Breast epithelium (tissue), 4 donors: ENCODE data around the gene NFIX. TPM values are rescaled to one million over a fixed set of nuclear protein-coding genes. Genes with fewer than 3 reads are reported as not detected.
A peak's percentile ranks its signal among the peaks of the same experiment; 100 is the strongest.

Source experiments
- DNase-seq, 2 donors: peaks; one replicate each; pipeline ENCODE4 v3.0.0-alpha.2; 2019; ENCODE audit warnings: low spot score in 2 of 2
- H3K27ac ChIP-seq, 2 donors: fragments of 200-600 bp; sonication (generic) in 1 of 2; one replicate each; pipeline ENCODE4 v1.5.1; 2016 to 2019; ENCODE audit warnings: mild to moderate bottlenecking in 1 of 2
- H3K27me3 ChIP-seq, 2 donors: fragments of 200-600 bp; sonication (generic) in 1 of 2; one replicate each; pipeline versions ENCODE4 v1.5.1 to v1.6.0; 2017 to 2019; ENCODE audit warnings: control low read depth in 1 of 2, mild to moderate bottlenecking in 1 of 2
- H3K36me3 ChIP-seq: fragments of 200-600 bp; one replicate; pipeline ENCODE4 v1.5.1; 2019
- H3K4me1 ChIP-seq, 2 donors: fragments of 200-600 bp; sonication (generic); one replicate each; pipeline ENCODE4 v1.5.1; 2016 to 2019; ENCODE audit warnings: control low read depth in 1 of 2
- H3K4me3 ChIP-seq, 3 donors: fragments of 200-600 bp; sonication (generic); 1 replicate in 2 of 3; 2 replicates in 1 of 3; pipeline ENCODE4 v1.5.1; 2016 to 2019; ENCODE audit warnings: mild to moderate bottlenecking in 3 of 3, moderate library complexity in 2 of 3
- H3K9me3 ChIP-seq, 2 donors: fragments of 200-600 bp; sonication (generic) in 1 of 2; one replicate each; pipeline ENCODE4 v1.5.1; 2016 to 2019; ENCODE audit warnings: control low read depth in 1 of 2
- POLR2A ChIP-seq: fragments of 450-650 bp; IDR thresholded peaks from one replicate; pipeline ENCODE4 v1.6.1; 2016; ENCODE audit warnings: antibody characterized with exemption, mild to moderate bottlenecking, moderate library complexity
- POLR2AphosphoS5 ChIP-seq, 3 donors: sonication (generic); formaldehyde crosslinking; IDR thresholded peaks; one replicate each; pipeline ENCODE4 v1.6.1; 2017; ENCODE audit warnings: antibody characterized with exemption in 3 of 3
- intact Hi-C: fragments of 100-400 bp; cut with DNase I; formaldehyde crosslinking; loops from one replicate; pipeline ENCODE4 v1.15.1; 2023; ENCODE audit warnings: low total_unique reads
- total RNA-seq, 3 donors: library from RNA; depleted of rRNA; stranded (reverse); fragments of >200 nt; gene quantifications; one replicate each; pipeline ENCODE4 v1.1.0, GENCODE V29; 2016
- TF ChIP-seq, protein P1 (sequence below), 3 donors: fragments of 450-650 bp; IDR thresholded peaks; one replicate each; pipeline ENCODE4 v1.5.1; 2016 to 2017; ENCODE audit warnings: antibody characterized with exemption in 3 of 3, mild to moderate bottlenecking in 3 of 3, moderate library complexity in 3 of 3

NFIX gene
- total RNA-seq, 3 donors from 2014 or later, result 43.6 to 53.9 (median 52.8) TPM

DNA sequence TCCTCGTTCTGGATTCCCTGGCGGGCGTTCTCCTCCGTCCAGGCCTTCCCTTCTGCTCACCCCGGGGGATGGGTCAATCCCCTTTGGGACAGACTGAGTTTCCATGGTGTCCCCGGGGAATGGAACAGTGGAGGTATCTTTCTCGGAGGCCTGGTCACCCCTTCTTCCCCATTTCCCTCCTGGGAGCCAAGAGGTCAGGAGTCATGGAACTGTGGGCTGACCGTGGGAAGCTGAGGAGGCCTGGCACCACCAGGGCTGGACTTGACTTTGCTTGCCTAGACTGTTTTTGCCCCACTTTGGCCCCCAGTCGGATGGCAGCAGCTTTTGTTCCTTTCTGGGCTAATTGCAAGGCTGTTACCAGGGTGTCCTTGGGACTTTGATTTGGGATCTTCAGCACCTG lies 124.8 kb downstream of the NFIX start:
- H3K4me3 ChIP-seq, result peak overlapping the region in 1 of 3 donors; percentile 72
- no peak for DNase-seq
- no peak for TF ChIP-seq POLR2A
- TF ChIP-seq, protein P1, sequence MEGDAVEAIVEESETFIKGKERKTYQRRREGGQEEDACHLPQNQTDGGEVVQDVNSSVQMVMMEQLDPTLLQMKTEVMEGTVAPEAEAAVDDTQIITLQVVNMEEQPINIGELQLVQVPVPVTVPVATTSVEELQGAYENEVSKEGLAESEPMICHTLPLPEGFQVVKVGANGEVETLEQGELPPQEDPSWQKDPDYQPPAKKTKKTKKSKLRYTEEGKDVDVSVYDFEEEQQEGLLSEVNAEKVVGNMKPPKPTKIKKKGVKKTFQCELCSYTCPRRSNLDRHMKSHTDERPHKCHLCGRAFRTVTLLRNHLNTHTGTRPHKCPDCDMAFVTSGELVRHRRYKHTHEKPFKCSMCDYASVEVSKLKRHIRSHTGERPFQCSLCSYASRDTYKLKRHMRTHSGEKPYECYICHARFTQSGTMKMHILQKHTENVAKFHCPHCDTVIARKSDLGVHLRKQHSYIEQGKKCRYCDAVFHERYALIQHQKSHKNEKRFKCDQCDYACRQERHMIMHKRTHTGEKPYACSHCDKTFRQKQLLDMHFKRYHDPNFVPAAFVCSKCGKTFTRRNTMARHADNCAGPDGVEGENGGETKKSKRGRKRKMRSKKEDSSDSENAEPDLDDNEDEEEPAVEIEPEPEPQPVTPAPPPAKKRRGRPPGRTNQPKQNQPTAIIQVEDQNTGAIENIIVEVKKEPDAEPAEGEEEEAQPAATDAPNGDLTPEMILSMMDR (IDR thresholded peaks at IDR 0.05), result no peak
- TF ChIP-seq POLR2AphosphoS5 (IDR thresholded peaks at IDR 0.05), result no peak
- no peaks in the 10 kb centered on the region for H3K9me3 ChIP-seq
- H3K27ac ChIP-seq, result peak overlapping the region in 1 of 2 donors; percentile 77
- no peaks in the 10 kb centered on the region for H3K36me3 ChIP-seq
- no peaks in the 10 kb centered on the region for H3K27me3 ChIP-seq
- peaks cover 8 to 22% of the 10 kb centered on the region in 2 donors for H3K4me1 ChIP-seq
- intact Hi-C loops, result no loop called here

GRCh38 chr19:13120817-13121216 lies 125.5 kb downstream of the NFIX start:
- H3K4me1 ChIP-seq, result peaks cover 8 to 17% of the 10 kb centered on the region in 2 donors

DNA sequence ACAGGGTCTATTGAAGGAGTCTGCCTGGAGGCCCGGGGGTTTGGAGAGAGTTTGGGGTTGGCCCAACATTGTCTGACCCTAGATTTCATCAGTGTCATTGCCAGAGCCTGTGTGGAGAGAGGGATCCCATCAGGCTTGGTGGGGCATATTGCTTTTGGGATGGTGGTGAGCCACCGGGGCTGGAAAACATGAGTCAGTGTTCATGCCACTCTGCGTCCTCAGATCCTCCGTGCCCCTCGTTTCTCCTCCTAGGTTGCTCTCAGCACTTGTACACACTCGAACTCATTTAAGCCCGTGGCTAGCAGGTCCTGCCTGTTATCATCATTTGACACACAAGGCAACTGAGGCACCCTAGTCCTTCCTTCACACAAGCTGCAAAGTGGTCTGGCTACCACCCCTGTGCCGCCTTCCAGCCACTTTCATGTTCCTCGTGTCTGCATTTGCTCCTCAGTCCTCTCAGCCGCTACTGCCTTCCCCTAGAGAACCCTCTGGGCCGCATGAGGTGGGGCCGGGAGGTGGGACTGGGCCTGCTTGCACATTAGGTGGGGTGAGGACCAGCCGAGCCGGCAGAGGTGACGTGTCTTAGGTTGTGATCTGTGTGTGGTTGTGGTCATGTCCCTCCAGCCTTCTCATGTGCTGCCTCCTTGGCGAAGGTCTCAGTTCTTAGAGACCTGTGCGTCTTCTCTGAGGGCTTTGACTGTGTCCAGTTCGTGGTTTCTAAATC lies 126.4 kb downstream of the NFIX start:
- TF ChIP-seq POLR2A (no peak), POLR2AphosphoS5 (IDR thresholded peaks at IDR 0.05) (no peak)
- TF ChIP-seq, protein P1 (IDR thresholded peaks at IDR 0.05), result no peak
- intact Hi-C loops, result no loop called here

More at GRCh38 chr19:13120817-13121216, 125.5 kb downstream of the NFIX start:
- intact Hi-C loops, result no loop called here
- H3K4me3 ChIP-seq, result peak overlapping the region in 1 of 3 donors; percentile 72
- H3K27ac ChIP-seq, result peak overlapping the region in 1 of 2 donors; percentile 77
- no peak for DNase-seq
- no peaks in the 10 kb centered on the region for H3K36me3 ChIP-seq
- no peaks in the 10 kb centered on the region for H3K9me3 ChIP-seq
- TF ChIP-seq, protein P1 (IDR thresholded peaks at IDR 0.05), result no peak
- TF ChIP-seq POLR2AphosphoS5 (IDR thresholded peaks at IDR 0.05) (no peak), POLR2A (no peak)
- no peaks in the 10 kb centered on the region for H3K27me3 ChIP-seq

DNA sequence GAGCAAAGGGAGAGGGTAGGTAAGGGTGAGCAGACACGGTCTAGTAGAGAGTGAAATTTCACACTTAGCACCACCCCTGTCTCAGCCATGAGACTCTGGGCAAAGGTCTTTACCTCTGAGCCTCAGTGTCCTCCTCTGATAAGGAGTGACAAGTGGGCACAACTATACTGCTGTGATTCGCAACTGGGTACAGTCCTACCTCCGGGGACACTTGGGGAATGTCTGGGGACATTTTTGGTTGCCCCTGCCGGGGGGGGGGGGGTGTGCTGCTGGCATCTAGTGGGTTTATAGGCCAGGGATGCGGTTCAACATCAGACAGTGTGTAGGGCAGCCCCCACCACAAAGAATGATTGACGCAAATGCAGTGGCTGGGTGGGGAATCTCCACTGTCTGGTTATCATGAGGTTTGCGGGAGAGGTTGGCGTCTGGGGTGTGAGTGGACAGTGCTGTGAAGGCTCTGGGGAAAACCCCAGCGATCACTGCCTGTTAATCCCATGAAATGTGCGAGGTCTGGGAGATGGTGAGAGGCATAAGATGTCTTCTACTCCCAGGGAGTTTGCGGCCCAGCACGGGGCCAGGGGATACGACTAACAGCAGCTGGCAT lies 127.1 kb downstream of the NFIX start:
- no peak for TF ChIP-seq POLR2A
- no peak for TF ChIP-seq POLR2AphosphoS5 (IDR thresholded peaks at IDR 0.05)
- TF ChIP-seq, protein P1 (IDR thresholded peaks at IDR 0.05), result no peak
- no peaks in the 10 kb centered on the region for H3K36me3 ChIP-seq
- intact Hi-C loops, result no loop called here
- H3K4me3 ChIP-seq, result no peak overlapping the region
- peaks cover 8 to 16% of the 10 kb centered on the region in 2 donors for H3K4me1 ChIP-seq
- H3K9me3 ChIP-seq, result no peaks in the 10 kb centered on the region
- DNase-seq, result no peak
- H3K27me3 ChIP-seq, result no peaks in the 10 kb centered on the region
- H3K27ac ChIP-seq, result no peak overlapping the region

More for the DNA sequence above, 126.4 kb downstream of the NFIX start:
- peaks cover 8 to 16% of the 10 kb centered on the region in 2 donors for H3K4me1 ChIP-seq
- no peak overlapping the region for H3K4me3 ChIP-seq
- DNase-seq, result no peak
- H3K9me3 ChIP-seq, result no peaks in the 10 kb centered on the region
- no peaks in the 10 kb centered on the region for H3K36me3 ChIP-seq
- H3K27me3 ChIP-seq, result no peaks in the 10 kb centered on the region
- peak overlapping the region in 1 of 2 donors; percentile 77 for H3K27ac ChIP-seq
